ENCODE data around the gene ADAM30. TPM values are rescaled to one million over a fixed set of nuclear protein-coding genes. Genes with fewer than 3 reads are reported as not detected.
"Not testable (repeated sequence)": the region's sequence is repeated elsewhere in the genome, so short reads cannot be mapped to it uniquely, and the experiment has no call there.

The ADAM30 gene
- total RNA-seq, 1 donor from 2014 or later = not detected

DNA sequence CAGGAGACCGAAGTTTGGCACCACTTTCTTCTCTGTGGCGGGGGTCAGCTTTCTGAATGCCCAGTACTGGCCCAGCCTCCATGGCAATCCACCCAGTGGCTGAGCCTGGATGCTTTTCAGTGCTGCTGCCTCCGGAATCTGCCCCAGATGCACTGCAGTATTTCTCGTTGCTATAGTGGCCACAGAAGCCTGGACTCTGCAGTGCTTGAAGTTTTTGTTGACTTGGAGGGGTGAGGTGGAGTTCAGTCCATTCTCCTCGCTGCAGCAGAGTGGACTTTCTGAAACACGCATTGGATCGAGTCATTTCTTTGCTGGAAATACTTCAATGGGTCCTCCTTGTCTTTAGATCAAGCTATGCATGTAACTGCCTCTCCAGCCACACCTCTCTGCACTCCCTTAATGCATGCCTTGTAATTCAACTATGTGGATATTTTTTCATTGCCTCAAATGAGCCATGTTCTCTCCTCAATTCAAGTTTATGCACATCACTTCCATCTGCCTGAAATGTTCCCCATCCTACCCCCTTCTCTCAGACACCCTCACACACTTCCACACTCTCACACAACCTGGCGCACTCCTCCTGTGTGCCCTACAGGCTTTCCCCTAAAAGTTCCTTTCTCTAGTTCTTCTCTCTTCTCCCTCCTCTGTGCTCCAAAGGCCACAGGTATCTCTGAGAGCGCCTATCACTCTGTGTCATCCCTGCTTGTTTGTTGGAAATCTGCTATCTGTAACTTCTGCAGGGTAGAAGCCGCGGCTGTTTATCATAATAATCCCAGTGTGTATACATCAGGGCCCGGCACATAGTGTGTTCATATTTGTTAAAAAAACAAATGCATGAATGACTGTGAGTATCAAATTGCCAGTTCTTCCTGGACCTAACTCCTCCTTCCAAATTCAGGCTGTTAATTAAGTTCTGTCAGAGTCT is 16.5 kb downstream of the ADAM30 start:
- no peak for DNase-seq (ENCODE audit: low read depth, low spot score)

- DNase-seq (ENCODE audit: low read depth, low spot score) = no peak
Observed at GRCh38 chr1:119878171-119878570, 18.1 kb downstream of the ADAM30 start.

DNA sequence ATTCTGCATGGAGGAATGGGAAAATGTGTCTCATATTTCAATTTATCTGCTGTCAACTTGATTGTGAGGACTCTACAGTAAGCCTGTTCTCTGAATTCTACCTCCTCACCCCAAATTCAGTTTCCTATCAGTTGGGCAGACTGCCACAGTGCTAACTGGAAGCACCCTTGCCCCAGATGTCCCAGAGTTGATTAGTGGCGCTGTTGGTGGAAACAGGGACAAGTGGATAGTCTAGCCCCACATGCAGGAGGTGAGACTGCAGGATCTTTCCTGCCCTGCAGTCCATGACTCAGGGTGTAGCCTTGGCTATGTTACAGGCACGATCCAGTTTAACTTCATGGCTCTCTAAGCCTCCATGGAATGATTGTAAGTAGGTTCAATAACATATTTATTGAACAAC is 22.1 kb downstream of the ADAM30 start:
- no peak for DNase-seq (ENCODE audit: low read depth, low spot score)

- no peak for DNase-seq (ENCODE audit: low read depth, low spot score)
Observed at GRCh38 chr1:119873135-119874015, 22.9 kb downstream of the ADAM30 start.

DNA sequence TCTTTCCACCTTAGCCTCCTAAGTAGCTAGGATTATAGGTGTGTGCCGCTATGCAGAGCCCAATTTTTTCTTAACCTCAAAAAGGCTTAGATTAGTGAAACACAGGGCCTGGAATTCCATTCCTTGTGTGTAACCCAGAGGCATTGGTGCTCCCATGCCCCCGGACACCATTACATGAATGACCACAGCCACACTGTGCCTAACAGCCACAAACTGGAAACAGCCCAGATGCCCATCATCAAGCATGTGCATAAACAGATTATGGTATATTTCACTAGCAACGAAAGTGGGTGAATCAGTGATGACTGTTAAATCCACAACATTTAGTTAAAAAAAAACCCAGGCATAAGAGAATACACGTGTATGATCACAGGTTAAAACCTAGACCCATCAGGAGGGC is 24.4 kb downstream of the ADAM30 start:
- no peak for DNase-seq (ENCODE audit: low read depth, low spot score)

DNA sequence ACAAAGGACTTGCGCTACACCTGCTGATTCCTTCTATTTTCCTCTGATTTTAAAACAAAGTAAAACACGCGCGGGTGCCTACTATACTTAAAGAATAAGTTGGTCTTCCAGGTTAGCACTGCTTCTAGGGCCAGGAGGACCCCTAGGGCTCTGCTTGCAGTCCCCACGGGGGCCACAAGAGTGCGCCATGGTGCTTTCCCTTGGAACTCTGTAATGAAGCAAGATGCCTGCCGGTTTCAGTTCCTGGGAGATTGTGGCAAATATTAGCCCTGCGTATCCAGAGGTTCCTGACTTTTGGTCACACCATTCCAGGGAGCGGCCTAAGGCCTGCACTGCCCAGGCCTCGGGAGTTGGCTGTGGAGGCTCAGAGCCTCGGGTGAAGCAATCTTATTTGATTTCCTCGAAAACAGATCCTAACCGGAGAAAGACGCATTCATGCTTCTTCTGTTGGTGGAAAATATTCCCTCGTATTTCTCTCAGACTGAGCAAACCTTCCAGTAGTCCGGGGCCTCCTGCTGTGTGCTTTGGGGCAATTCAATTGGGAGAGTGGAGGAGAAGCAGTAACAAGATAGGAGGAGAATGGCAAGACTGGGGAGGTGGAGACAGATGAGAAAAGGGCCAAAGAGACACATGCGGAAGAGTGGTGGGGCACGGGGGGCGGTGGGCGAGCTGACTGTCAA is 25.3 kb downstream of the ADAM30 start:
- peak; percentile 15 for DNase-seq (ENCODE audit: low read depth, low spot score)

DNA sequence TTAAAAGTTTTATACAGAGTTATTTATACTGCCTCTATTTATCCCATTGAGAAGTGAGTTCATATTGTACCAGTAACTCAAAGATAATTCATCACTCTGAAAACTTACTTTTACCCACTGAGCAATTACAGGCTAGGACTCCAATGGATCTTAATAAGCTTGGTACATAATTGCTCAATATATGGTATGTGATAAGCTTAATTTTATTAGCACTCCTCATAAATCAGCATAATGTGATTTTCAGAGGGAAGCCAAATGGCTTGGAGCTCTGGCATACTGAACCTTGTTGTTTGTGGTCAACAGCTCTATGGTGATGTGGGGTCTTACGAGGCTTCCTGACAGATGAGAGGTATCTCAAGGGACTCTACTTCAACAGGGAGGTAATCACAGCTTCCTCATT is 26.3 kb downstream of the ADAM30 start:
- no peak for DNase-seq (ENCODE audit: low read depth, low spot score)

DNA sequence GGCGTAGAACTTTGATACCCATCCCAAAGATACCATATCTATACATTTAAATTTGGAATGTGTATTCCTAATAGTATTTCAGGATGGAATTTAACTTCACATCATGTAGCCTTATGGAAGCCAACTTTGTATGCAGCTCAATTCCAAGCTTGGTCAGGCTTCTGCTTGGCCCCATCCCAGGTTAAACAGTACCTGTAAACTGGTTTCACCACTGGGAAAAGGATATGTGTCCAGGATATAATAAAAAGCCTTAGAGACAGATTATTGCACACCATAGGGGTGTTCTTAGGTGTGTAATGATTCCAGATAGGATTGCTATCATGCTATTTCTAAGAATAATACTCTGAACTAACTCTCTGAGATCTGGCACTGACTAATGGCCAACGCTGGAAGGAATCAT is 28.1 kb downstream of the ADAM30 start:
- no peak for DNase-seq (ENCODE audit: low read depth, low spot score)

DNA sequence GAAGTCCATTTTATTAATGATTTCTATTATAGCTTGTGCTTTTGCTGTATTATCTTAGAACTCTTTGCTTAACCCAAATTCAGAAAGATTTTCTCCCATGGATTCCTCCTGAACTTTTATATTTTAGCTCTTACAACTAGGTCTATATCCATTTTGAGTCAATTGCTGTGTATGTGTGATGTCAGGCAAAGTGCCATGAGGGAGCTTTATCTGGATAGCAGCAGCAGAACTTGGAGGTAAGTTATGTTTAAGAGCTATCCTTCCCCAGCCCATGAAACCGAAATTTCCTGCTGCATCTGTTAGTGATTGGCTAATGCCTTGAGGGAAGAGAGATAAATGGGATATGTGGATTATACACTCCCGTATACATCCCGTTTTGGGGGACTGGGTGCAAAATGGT is 29.9 kb downstream of the ADAM30 start:
- DNase-seq (ENCODE audit: low read depth, low spot score) = no peak

DNA sequence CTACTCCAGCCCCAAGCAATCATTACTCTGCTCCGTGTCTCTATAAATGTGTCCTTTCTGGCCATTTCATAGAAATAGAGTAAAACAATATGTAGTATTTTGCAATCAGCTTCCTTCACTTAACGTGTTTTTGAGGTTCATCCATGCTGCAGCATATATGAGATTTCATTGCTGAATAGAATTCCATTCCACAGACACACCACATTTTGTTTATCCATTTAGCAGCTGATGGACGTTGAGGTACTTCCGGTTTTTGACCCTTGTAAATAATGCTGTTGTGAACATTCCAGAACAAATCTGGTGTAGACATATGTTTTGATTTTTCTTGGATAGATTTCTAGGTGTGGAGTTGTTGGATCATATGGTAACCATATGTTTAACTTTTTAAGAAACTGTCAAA is 30.7 kb downstream of the ADAM30 start:
- DNase-seq (ENCODE audit: low read depth, low spot score) = no peak

DNA sequence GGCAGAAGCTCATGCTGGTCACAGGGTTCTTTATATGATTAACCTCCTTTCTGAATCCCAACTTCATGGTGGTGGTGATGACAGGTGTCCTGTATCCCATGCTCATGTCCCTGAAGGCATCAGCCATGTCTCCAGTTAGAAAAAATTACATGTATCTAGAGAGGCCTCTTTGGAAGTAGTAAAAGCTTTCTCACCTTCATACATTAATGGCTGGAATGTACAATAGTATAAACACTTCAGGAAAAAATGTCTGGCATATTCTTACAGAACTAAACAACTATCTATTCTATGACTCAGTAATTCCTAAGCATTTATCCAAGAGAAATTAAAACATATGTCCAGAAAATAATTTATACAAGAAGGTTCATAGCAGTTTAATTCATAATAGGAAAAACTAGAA is 34.0 kb downstream of the ADAM30 start:
- no peak for DNase-seq (ENCODE audit: low read depth, low spot score)

DNA sequence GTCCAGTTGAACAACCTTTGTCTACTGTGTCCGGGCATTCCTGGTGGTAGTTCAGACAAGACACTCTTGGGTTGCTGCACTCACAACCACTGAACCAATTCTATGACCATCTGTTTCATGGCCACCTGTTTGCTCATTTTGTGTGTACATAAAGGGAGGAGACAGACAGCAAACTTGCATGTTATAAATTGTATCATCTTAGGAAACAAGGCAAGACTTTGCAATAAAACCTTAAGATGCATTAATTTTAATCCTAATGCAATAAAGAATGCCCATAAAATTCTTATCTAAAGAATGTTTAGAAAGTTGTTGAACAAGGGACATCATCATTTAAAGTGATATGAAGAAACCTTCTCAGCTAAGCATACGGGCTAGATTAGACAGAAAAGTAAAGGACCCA is 34.8 kb downstream of the ADAM30 start:
- DNase-seq (ENCODE audit: low read depth, low spot score) = no peak

DNA sequence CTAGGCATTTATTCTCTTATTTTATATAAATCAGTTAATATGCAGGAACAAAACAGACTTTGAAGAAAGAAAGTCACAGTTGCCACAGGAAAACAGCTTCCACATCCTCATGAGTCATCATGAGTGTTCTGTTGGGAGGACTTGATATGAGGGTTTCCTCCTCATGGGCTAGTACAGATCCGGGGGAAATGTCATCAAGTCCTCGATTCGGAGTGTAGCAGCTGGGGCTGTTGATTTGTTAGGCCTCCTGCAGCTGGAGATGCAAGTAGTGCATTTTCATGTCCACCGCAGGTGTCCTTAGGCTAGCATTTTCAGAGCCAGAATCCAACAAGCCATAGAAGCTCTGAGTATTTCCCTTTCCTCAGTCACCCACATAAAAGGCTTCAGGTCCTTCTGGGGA is 36.7 kb downstream of the ADAM30 start:
- peak; percentile 67 for DNase-seq (ENCODE audit: low read depth, low spot score)

DNA sequence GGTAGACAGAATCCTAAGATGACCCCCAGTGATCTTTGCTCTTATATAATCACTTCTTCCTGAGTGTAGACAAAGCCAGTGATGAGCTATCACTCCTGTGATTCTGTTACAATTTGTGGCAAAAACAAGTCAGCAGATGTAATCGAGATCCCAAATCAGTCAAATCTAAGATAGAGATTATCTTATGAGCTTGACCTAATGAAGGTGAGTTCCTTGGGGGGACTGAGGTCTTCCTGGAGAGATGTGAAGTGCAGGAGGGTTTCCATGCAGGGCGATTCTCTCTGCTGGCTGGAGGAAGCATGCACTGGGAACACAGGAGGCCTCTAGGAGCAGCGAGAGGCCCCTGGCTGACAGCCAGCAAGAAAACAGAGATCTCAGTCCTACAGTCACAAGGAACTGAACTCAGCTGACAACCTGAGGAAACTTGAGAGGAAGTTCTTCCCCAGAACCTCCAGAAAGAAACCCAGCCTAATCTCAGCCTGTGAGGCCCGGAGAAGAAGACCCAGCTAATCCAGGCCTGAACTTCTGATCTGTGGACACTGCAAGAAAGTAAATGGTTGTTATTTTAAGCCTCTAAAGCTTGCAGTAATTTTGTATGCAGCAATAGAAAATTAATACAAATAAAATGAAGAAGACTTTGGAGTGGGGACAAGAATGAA is 37.6 kb downstream of the ADAM30 start:
- DNase-seq (ENCODE audit: low read depth, low spot score) = not testable (repeated sequence)

DNA sequence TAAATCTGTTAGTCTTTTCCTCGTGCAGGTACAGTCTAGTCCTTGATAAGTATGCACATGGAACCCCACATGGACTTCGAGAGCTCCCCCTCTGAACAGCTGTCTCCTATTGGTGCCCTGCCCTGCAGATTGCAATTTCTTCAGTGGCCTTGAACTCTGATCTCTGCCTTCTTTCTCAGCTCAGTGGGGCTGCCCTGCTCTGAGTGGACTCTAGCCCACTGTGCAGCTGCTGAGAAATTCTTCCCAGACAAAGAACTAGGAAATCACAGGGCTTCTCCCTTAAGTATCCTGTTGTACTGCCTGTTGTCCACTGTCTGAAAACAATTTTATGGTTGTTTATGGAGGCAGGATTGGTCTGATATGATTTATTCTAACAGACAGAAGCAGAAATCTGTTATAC is 38.2 kb downstream of the ADAM30 start:
- DNase-seq (ENCODE audit: low read depth, low spot score) = no peak

GRCh38 chr1:119853155-119853554 is 43.2 kb downstream of the ADAM30 start:
- DNase-seq (ENCODE audit: low read depth, low spot score) = no peak

- not testable (repeated sequence) for DNase-seq (ENCODE audit: low read depth, low spot score)
Observed at GRCh38 chr1:119844206-119844605, 52.1 kb downstream of the ADAM30 start.
